Vagina (tissue), 2 donors: Measurements from ENCODE around the gene CAP1. TPM values are rescaled to one million over a fixed set of nuclear protein-coding genes. Genes with fewer than 3 reads are reported as not detected.

ENCODE experiments used
- DNase-seq, 2 donors: peaks; one replicate each; pipeline ENCODE4 v3.0.0-alpha.2; 2017; ENCODE audit errors: extremely low spot score in 2 of 2
- H3K27ac ChIP-seq: fragments of 200-600 bp; sonication (generic); one replicate; pipeline ENCODE4 v1.5.1; 2019
- H3K27me3 ChIP-seq: fragments of 200-600 bp; sonication (generic); one replicate; pipeline ENCODE4 v1.5.1; 2019
- H3K36me3 ChIP-seq, 2 donors: fragments of 200-600 bp; sonication (generic); one replicate each; pipeline ENCODE4 v1.5.1; 2017 to 2019
- H3K4me1 ChIP-seq: fragments of 200-600 bp; sonication (generic); one replicate; pipeline ENCODE4 v1.5.1; 2019
- H3K4me3 ChIP-seq, 2 donors: fragments of 200-600 bp; sonication (generic); 1 replicate in 1 of 2; 2 replicates in 1 of 2; pipeline ENCODE4 v1.5.1; 2016 to 2019
- H3K9me3 ChIP-seq: fragments of 200-600 bp; sonication (generic); one replicate; pipeline ENCODE4 v1.5.1; 2019
- POLR2A ChIP-seq, 2 donors: fragments of 450-650 bp; IDR thresholded peaks; one replicate each; pipeline ENCODE4 v1.6.1; 2017; ENCODE audit warnings: antibody characterized with exemption in 2 of 2, mild to moderate bottlenecking in 2 of 2, moderate library complexity in 2 of 2
- POLR2AphosphoS5 ChIP-seq, 2 donors: sonication (generic); formaldehyde crosslinking; IDR thresholded peaks; one replicate each; pipeline ENCODE4 v1.9.0; 2017; ENCODE audit warnings: antibody characterized with exemption in 2 of 2, mild to moderate bottlenecking in 2 of 2, low read depth in 1 of 2; ENCODE audit not compliant: insufficient read depth in 1 of 2
- intact Hi-C: fragments of 100-400 bp; cut with DNase I; formaldehyde crosslinking; loops from one replicate; pipeline ENCODE4 v1.15.1; 2023
- total RNA-seq: library from RNA; depleted of rRNA; stranded (reverse); fragments of >200 nt; gene quantifications from one replicate; pipeline ENCODE4 v1.2.3, GENCODE V29; 2016
- TF ChIP-seq, protein P1 (sequence below), 3 experiments: fragments of 450-650 bp in 2 of 3; fragments of 200-600 bp in 1 of 3; sonication (generic) in 1 of 3; IDR thresholded peaks; one replicate each; pipeline ENCODE4 v1.5.1; 2017 to 2019; ENCODE audit warnings: antibody characterized with exemption in 3 of 3, mild to moderate bottlenecking in 2 of 3, moderate library complexity in 2 of 3

Gene CAP1
- total RNA-seq, 1 donor from 2014 or later = 206 TPM

DNA sequence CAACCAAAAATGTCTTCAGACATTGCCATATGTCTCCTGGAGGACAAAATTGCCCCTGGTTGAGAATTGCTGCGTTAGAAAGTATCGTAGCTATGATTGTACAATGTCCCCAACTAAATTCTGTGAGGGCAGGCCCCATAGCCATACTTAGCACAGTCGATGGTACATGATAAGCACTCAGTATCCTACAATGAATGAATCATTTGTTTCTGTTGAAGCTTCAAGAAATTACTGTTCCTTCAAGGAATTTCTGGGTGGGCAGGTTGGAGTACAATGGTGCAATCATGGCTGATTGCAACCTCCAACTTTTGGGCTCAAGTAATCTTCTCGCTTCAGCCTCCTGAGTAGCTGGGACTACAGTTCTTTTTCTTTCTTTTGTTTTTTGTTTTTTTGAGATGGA lies 4.7 kb downstream of the CAP1 start:
- intact Hi-C loops = no loop called here
- TF ChIP-seq POLR2AphosphoS5 (IDR thresholded peaks at IDR 0.05; ENCODE audit: insufficient read depth in 1 of 2, low read depth in 1 of 2) = no peak
- TF ChIP-seq, protein P1, sequence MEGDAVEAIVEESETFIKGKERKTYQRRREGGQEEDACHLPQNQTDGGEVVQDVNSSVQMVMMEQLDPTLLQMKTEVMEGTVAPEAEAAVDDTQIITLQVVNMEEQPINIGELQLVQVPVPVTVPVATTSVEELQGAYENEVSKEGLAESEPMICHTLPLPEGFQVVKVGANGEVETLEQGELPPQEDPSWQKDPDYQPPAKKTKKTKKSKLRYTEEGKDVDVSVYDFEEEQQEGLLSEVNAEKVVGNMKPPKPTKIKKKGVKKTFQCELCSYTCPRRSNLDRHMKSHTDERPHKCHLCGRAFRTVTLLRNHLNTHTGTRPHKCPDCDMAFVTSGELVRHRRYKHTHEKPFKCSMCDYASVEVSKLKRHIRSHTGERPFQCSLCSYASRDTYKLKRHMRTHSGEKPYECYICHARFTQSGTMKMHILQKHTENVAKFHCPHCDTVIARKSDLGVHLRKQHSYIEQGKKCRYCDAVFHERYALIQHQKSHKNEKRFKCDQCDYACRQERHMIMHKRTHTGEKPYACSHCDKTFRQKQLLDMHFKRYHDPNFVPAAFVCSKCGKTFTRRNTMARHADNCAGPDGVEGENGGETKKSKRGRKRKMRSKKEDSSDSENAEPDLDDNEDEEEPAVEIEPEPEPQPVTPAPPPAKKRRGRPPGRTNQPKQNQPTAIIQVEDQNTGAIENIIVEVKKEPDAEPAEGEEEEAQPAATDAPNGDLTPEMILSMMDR (IDR thresholded peaks at IDR 0.05) = no peak
- no peak for TF ChIP-seq POLR2A (IDR thresholded peaks at IDR 0.05)

DNA sequence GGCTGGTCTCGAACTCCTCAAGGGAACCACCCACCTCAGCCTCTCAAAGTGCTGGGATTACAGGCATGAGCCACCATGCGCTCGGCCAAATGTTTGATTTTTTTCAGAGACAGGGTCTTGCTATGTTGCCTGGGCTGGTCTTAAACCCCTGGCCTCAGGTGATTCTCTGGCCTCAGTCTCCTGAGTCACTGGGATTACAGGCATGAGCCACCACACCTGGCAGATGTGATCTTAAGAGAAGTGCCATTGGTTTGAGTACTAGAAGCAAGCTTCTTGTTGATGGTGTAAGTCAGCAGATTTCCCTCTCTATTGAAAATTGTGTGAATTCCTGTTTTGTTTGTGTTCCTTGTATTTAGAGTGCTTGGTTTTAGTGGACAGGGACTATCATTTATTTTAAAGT lies 5.2 kb downstream of the CAP1 start:
- H3K4me3 ChIP-seq = no peak overlapping the region
- H3K27ac ChIP-seq = no peak overlapping the region
- H3K4me1 ChIP-seq = peaks cover 76% of the 10 kb centered on the region
- no peaks in the 10 kb centered on the region for H3K27me3 ChIP-seq
- TF ChIP-seq POLR2AphosphoS5 (IDR thresholded peaks at IDR 0.05; ENCODE audit: insufficient read depth in 1 of 2, low read depth in 1 of 2) (no peak), POLR2A (IDR thresholded peaks at IDR 0.05) (no peak)
- TF ChIP-seq, protein P1 (IDR thresholded peaks at IDR 0.05) = no peak
- H3K36me3 ChIP-seq = peaks cover 0 to 7% of the 10 kb centered on the region in 2 donors
- DNase-seq = no peak
- intact Hi-C loops = no loop called here
- H3K9me3 ChIP-seq = no peaks in the 10 kb centered on the region

More for the DNA sequence above, 4.7 kb downstream of the CAP1 start:
- Histone ChIP-seq H3K4me3 (no peak overlapping the region), H3K9me3 (no peaks in the 10 kb centered on the region), H3K4me1 (peaks cover 71% of the 10 kb centered on the region), H3K36me3 (peaks cover 0 to 7% of the 10 kb centered on the region in 2 donors), H3K27me3 (no peaks in the 10 kb centered on the region), H3K27ac (no peak overlapping the region)
- DNase-seq = no peak

DNA sequence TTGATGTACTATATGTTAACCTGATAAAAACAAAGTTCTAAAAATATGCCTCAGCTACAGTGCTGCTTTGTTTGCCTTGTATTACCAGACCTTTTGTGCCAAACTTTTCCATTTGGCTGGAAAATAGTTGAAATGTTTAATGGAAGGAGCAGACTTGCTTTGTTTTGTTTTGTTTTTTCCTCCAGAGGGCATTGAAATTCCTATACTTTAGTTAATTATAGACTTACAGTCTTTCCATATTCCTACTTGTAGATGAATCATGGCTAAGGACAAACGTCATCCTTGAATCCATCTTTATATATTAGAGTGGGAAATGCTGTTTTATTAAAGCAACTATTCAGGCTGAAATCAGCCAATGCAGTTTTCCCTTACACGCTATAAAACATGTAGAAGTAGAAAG lies 6.7 kb downstream of the CAP1 start:
- intact Hi-C loops = no loop called here
- H3K4me3 ChIP-seq = no peak overlapping the region
- H3K4me1 ChIP-seq = peaks cover 71% of the 10 kb centered on the region
- no peak for DNase-seq
- no peaks in the 10 kb centered on the region for H3K27me3 ChIP-seq
- H3K9me3 ChIP-seq = no peaks in the 10 kb centered on the region
- no peak for TF ChIP-seq POLR2AphosphoS5 (IDR thresholded peaks at IDR 0.05; ENCODE audit: insufficient read depth in 1 of 2, low read depth in 1 of 2)
- H3K27ac ChIP-seq = no peak overlapping the region
- peaks cover 0 to 7% of the 10 kb centered on the region in 2 donors for H3K36me3 ChIP-seq

DNA sequence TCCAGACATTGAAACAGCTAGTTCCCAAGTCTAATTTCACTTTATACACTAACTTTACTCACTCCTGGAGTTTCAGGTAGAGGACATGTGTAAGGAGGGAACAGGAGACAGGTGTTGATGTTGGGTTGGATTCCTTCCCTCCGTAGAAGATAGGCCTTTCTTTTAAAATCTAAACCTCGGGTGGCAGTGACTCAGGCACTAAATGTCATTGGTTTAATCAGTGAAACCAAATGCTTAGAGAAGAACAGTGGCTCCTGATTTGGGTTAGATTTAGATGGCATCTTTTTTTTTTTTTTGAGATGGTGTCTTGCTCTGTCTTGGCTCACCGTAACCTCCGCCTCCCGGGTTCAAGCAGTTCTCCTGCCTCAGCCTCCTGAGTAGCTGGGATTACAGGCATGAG lies 7.2 kb downstream of the CAP1 start:
- Histone ChIP-seq H3K4me1 (peaks cover 68% of the 10 kb centered on the region), H3K9me3 (no peaks in the 10 kb centered on the region), H3K27me3 (no peaks in the 10 kb centered on the region), H3K4me3 (no peak overlapping the region), H3K36me3 (peaks cover 0 to 7% of the 10 kb centered on the region in 2 donors), H3K27ac (no peak overlapping the region)
- TF ChIP-seq POLR2AphosphoS5 (IDR thresholded peaks at IDR 0.05; ENCODE audit: insufficient read depth in 1 of 2, low read depth in 1 of 2) (no peak), POLR2A (IDR thresholded peaks at IDR 0.05) (no peak)
- TF ChIP-seq, protein P1 (IDR thresholded peaks at IDR 0.05) = no peak
- DNase-seq = no peak
- intact Hi-C loops = no loop called here

DNA sequence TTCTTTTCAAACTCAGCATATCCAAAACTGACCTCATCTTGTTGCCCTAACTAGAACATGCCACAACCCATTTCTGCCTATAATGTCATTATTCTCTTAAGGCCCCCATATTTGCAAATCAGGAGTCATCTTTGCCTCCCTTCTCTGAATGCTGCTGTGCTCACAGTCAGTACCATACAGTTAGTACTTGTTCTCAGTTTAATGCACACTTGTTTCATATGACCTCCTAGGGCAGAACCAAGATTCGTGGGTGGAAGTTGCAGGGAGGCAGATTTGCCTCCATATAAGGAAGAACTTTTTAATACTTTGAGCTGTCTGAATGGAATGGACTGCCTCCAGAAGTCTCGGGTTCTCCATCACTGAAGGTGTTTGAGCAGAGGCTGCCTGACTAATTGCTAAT lies 9.2 kb downstream of the CAP1 start:
- no peak overlapping the region for H3K27ac ChIP-seq
- no peak for TF ChIP-seq POLR2A (IDR thresholded peaks at IDR 0.05)
- no peak for TF ChIP-seq POLR2AphosphoS5 (IDR thresholded peaks at IDR 0.05; ENCODE audit: insufficient read depth in 1 of 2, low read depth in 1 of 2)
- TF ChIP-seq, protein P1 (IDR thresholded peaks at IDR 0.05) = no peak
- peaks cover 70% of the 10 kb centered on the region for H3K4me1 ChIP-seq
- intact Hi-C loops = no loop called here
- no peak overlapping the region for H3K4me3 ChIP-seq
- no peak for DNase-seq
- no peaks in the 10 kb centered on the region for H3K27me3 ChIP-seq
- H3K9me3 ChIP-seq = no peaks in the 10 kb centered on the region
- peaks cover 0 to 7% of the 10 kb centered on the region in 2 donors for H3K36me3 ChIP-seq
